ENCODE results near the gene B4GAT1. TPM values are rescaled to one million over a fixed set of nuclear protein-coding genes. Genes with fewer than 3 reads are reported as not detected.

Gene B4GAT1
- total and polyA plus RNA-seq, 2 donors (not counting 3 experiments of a cell fraction or from before 2014, with no cell fraction given): 21.2 to 21.6 TPM

GRCh38 chr11:66328031-66328301 is 19.5 kb downstream of the B4GAT1 start:
- no peak for DNase-seq (ENCODE audit: low read depth, low spot score)
- Histone ChIP-seq H2AFZ (ENCODE audit: low read depth, low read length) (no peak overlapping the region), H3K4me3 (replicated peaks in 1 of 3; ENCODE audit: insufficient read depth in 1 of 3, low read depth in 1 of 3, low read length in 3 of 3) (no peak overlapping the region), H3K9me1 (replicated peaks; ENCODE audit: control insufficient read depth, extremely low read depth, insufficient read depth, low read length) (no peaks in the 10 kb centered on the region), H3K4me1 (ENCODE audit: control insufficient read depth, extremely low read depth, insufficient read depth, low read length) (peaks cover 7% of the 10 kb centered on the region), H3K79me2 (ENCODE audit: control insufficient read depth, insufficient read depth, low read length) (no peaks in the 10 kb centered on the region), H3K9me3 (replicated peaks; ENCODE audit: control insufficient read depth, insufficient read depth, low read length) (no peaks in the 10 kb centered on the region), H3K9ac (replicated peaks; ENCODE audit: extremely low read depth, insufficient read depth, low read length) (no peak overlapping the region), H3K36me3 (ENCODE audit: control insufficient read depth in 2 of 2, extremely low read depth in 1 of 2, insufficient read depth in 2 of 2, low read length in 2 of 2) (no peaks in the 10 kb centered on the region), H3K27ac (ENCODE audit: insufficient read depth, low read depth, low read length) (no peak overlapping the region), H4K20me1 (replicated peaks; ENCODE audit: control insufficient read depth, extremely low read depth, insufficient read depth, low read length) (no peaks in the 10 kb centered on the region), H3K27me3 (ENCODE audit: control insufficient read depth in 2 of 2, insufficient read depth in 2 of 2, low read length in 2 of 2) (no peaks in the 10 kb centered on the region), H3K4me2 (ENCODE audit: insufficient read depth, low read length) (no peak overlapping the region)
- no peak for FAIRE-seq
- BruUV-seq (replicated peaks): no TSS peak
- ChIA-PET CTCF (no interaction called here), POLR2A (no interaction called here)
- intact Hi-C loops (cut with micrococcal nuclease): loop anchor here (1.0 kb wide), 2 partner anchors 8 to 16 kb away; partner anchors contain the start of gene RIN1
- TF ChIP-seq POLR2A (IDR thresholded peaks at IDR 0.05; ENCODE audit: low read depth, low read length) (no peak), POLR2AphosphoS5 (IDR thresholded peaks at IDR 0.05; ENCODE audit: insufficient read depth, low read depth, low read length) (no peak), JUN (IDR thresholded peaks at IDR 0.05; ENCODE audit: borderline replicate concordance, insufficient read depth, insufficient read length, low read depth) (no peak), GATA2 (IDR thresholded peaks at IDR 0.05; ENCODE audit: insufficient read depth, insufficient read length, low read depth, low read length) (no peak), EZH2 (IDR thresholded peaks at IDR 0.05; ENCODE audit: borderline replicate concordance, low read depth, low read length, severe bottlenecking) (no peak), MYC (IDR thresholded peaks at IDR 0.05; ENCODE audit: low read depth, low read length) (no peak), FOS (IDR thresholded peaks at IDR 0.05; ENCODE audit: borderline replicate concordance, insufficient read depth, low read length) (no peak)
- TF ChIP-seq, protein P1, sequence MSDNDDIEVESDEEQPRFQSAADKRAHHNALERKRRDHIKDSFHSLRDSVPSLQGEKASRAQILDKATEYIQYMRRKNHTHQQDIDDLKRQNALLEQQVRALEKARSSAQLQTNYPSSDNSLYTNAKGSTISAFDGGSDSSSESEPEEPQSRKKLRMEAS (IDR thresholded peaks at IDR 0.05; ENCODE audit: insufficient read depth, insufficient read length): no peak
- TF ChIP-seq, protein P2, sequence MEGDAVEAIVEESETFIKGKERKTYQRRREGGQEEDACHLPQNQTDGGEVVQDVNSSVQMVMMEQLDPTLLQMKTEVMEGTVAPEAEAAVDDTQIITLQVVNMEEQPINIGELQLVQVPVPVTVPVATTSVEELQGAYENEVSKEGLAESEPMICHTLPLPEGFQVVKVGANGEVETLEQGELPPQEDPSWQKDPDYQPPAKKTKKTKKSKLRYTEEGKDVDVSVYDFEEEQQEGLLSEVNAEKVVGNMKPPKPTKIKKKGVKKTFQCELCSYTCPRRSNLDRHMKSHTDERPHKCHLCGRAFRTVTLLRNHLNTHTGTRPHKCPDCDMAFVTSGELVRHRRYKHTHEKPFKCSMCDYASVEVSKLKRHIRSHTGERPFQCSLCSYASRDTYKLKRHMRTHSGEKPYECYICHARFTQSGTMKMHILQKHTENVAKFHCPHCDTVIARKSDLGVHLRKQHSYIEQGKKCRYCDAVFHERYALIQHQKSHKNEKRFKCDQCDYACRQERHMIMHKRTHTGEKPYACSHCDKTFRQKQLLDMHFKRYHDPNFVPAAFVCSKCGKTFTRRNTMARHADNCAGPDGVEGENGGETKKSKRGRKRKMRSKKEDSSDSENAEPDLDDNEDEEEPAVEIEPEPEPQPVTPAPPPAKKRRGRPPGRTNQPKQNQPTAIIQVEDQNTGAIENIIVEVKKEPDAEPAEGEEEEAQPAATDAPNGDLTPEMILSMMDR (IDR thresholded peaks at IDR 0.05; ENCODE audit: extremely low read depth in 1 of 2, insufficient read depth in 1 of 2, low read depth in 1 of 2, low read length in 2 of 2): no peak
- dilution Hi-C loops (cut with MboI; ENCODE audit: extremely low pct_ligation_motif_present, low sequenced_read_pairs): no loop called here
